ENCODE data around the gene DTWD2.

DTWD2 gene

GRCh38 chr5:118789366-118789765 lies 199.0 kb downstream of the DTWD2 start:
- no peak overlapping the region for H3K27ac ChIP-seq
- TF ChIP-seq ZFX (IDR thresholded peaks at IDR 0.05; ENCODE audit: borderline replicate concordance) (no peak), CTCF (IDR thresholded peaks at IDR 0.05) (no peak)

- no peak for TF ChIP-seq CTCF (IDR thresholded peaks at IDR 0.05)
- H3K27ac ChIP-seq = no peak overlapping the region
Measured at GRCh38 chr5:118788351-118788750, 200.0 kb downstream of the DTWD2 start.
